SK-N-SH (cell line): ENCODE results near the gene MLEC. TPM values are rescaled to one million over a fixed set of nuclear protein-coding genes. Genes with fewer than 3 reads are reported as not detected.

Experiments
- CTCF ChIA-PET: fragments of 300-600, 350-600 bp; formaldehyde crosslinking; extraction: SDS; loops from one replicate; lab custom pipeline; 2021; lab: Yijun Ruan, JAX
- POLR2A ChIA-PET: fragments of 350-600 bp; sonication (Branson Sonifier 250); formaldehyde crosslinking; extraction: SDS; loops from one replicate; lab custom pipeline; 2020; ENCODE audit warnings: antibody characterized with exemption, inconsistent platforms; lab: Yijun Ruan, JAX
- DNase-seq: peaks from one replicate; pipeline ENCODE4 v3.0.0; 2012
- H2AFZ ChIP-seq: fragments of 200-600 bp; sonication (generic); 2 replicates; pipeline ENCODE4 v1.8.1; 2016; ENCODE audit warnings: antibody characterized with exemption, mild to moderate bottlenecking, low read depth
- H3F3A ChIP-seq: fragments of 200-600 bp; sonication (generic); replicated peaks from 2 replicates; pipeline ENCODE3; 2016; ENCODE audit warnings: antibody characterized with exemption, mild to moderate bottlenecking; ENCODE audit not compliant: insufficient read depth
- H3K27ac ChIP-seq, 2 experiments: fragments of 200-500 bp in 1 of 2; fragments of 200-600 bp in 1 of 2; sonication (Bioruptor generic) in 1 of 2; sonication (generic), shearing (Covaris generic) in 1 of 2; 2 replicates each; pipeline versions ENCODE4 v1.5.1 to v1.6.1; 2014 to 2016; ENCODE audit warnings: low read depth in 2 of 2, inconsistent platforms in 1 of 2, low read length in 1 of 2, mild to moderate bottlenecking in 1 of 2, mixed read lengths in 1 of 2
- H3K27me3 ChIP-seq: fragments of 200-600 bp; sonication (generic), shearing (Covaris generic); 2 replicates; pipeline ENCODE4 v1.6.1; 2016; ENCODE audit warnings: mixed run types; ENCODE audit not compliant: insufficient read depth
- H3K36me3 ChIP-seq, 2 experiments: fragments of 200-500 bp in 1 of 2; fragments of 200-600 bp in 1 of 2; sonication (Bioruptor generic) in 1 of 2; sonication (generic) in 1 of 2; replicated peaks in 1 of 2; 2 replicates each; pipeline versions ENCODE3 to v1.5.1; 2014 to 2016; ENCODE audit warnings: low read length in 1 of 2, mild to moderate bottlenecking in 1 of 2; ENCODE audit not compliant: insufficient read depth in 2 of 2, control insufficient read depth in 1 of 2
- H3K4me1 ChIP-seq, 2 experiments: fragments of 200-500 bp in 1 of 2; fragments of 200-600 bp in 1 of 2; sonication (Bioruptor generic) in 1 of 2; sonication (generic), shearing (Covaris generic) in 1 of 2; 2 replicates each; pipeline versions ENCODE4 v1.5.1 to v1.6.1; 2014 to 2016; ENCODE audit warnings: low read depth in 1 of 2, low read length in 1 of 2, mixed run types in 1 of 2; ENCODE audit not compliant: insufficient read depth in 2 of 2, control insufficient read depth in 1 of 2
- H3K4me2 ChIP-seq: fragments of 200-600 bp; sonication (generic), shearing (Covaris generic); 2 replicates; pipeline ENCODE4 v1.6.1; 2017; ENCODE audit warnings: mixed run types
- H3K4me3 ChIP-seq, 2 experiments: fragments of 200-500 bp in 1 of 2; fragments of 200-600 bp in 1 of 2; sonication (Bioruptor generic) in 1 of 2; sonication (generic), shearing (Covaris generic) in 1 of 2; 2 replicates each; pipeline versions ENCODE4 v1.5.1 to v1.8.1; 2014 to 2016; ENCODE audit warnings: low read depth in 2 of 2, inconsistent platforms in 1 of 2, low read length in 1 of 2, mild to moderate bottlenecking in 1 of 2, mixed read lengths in 1 of 2, moderate library complexity in 1 of 2
- H3K79me2 ChIP-seq: fragments of 200-600 bp; sonication (generic); 2 replicates; pipeline ENCODE4 v1.8.1; 2017; ENCODE audit warnings: mild to moderate bottlenecking; ENCODE audit not compliant: insufficient read depth
- H3K9ac ChIP-seq: fragments of 200-600 bp; sonication (generic); 2 replicates; pipeline ENCODE4 v1.6.1; 2017; ENCODE audit warnings: mixed run types
- H3K9me2 ChIP-seq: fragments of 200-600 bp; sonication (generic); 2 replicates; pipeline ENCODE4 v1.6.1; 2017; ENCODE audit warnings: mixed run types
- H3K9me3 ChIP-seq: fragments of 200-600 bp; sonication (generic); 2 replicates; pipeline ENCODE4 v1.6.1; 2017; ENCODE audit warnings: mixed run types, mild to moderate bottlenecking, moderate library complexity
- H4K20me1 ChIP-seq: fragments of 200-600 bp; sonication (generic); 2 replicates; pipeline ENCODE4 v1.6.1; 2017; ENCODE audit warnings: mild to moderate bottlenecking, mixed run types; ENCODE audit not compliant: insufficient read depth
- ELF1 ChIP-seq: IDR thresholded peaks from 2 replicates; pipeline ENCODE4 v1.4.0; 2012
- EZH2phosphoT487 ChIP-seq: fragments of 200-600 bp; sonication (generic); IDR thresholded peaks from 2 replicates; pipeline ENCODE4 v1.6.1; 2017; ENCODE audit warnings: low read depth, mixed run types, mild to moderate bottlenecking, antibody characterized with exemption, moderate library complexity, borderline replicate concordance
- MEF2A ChIP-seq: IDR thresholded peaks from 2 replicates; pipeline ENCODE4 v1.4.0; 2012; ENCODE audit warnings: low read depth, borderline replicate concordance
- MXI1 ChIP-seq: IDR thresholded peaks from 2 replicates; pipeline ENCODE4 v1.6.1; 2012; ENCODE audit warnings: mild to moderate bottlenecking, low read depth, low read length, improper control_type of control experiment
- RFX5 ChIP-seq: IDR thresholded peaks from 2 replicates; pipeline ENCODE4 v1.6.1; 2012; ENCODE audit warnings: mild to moderate bottlenecking, improper control_type of control experiment, low read length
- RXRA ChIP-seq: IDR thresholded peaks from 2 replicates; pipeline ENCODE4 v1.4.0; 2012; ENCODE audit warnings: low read depth, mild to moderate bottlenecking, borderline replicate concordance
- TCF12 ChIP-seq: IDR thresholded peaks from 2 replicates; pipeline ENCODE4 v1.4.0; 2012
- TEAD4 ChIP-seq: IDR thresholded peaks from 2 replicates; pipeline ENCODE4 v1.4.0; 2012; ENCODE audit warnings: mild to moderate bottlenecking, borderline replicate concordance; ENCODE audit not compliant: insufficient read depth
- USF2 ChIP-seq: fragments of 150-350 bp; IDR thresholded peaks from 2 replicates; pipeline ENCODE4 v1.6.1; 2017; ENCODE audit warnings: antibody characterized with exemption, low read length, low read depth, borderline replicate concordance
- YY1 ChIP-seq: IDR thresholded peaks from 2 replicates; pipeline ENCODE4 v1.4.0; 2012; ENCODE audit warnings: low read depth, mild to moderate bottlenecking
- WGBS: methylation state at CpG from one replicate; pipeline ENCODE4 v1.1.6; 2017; ENCODE audit warnings: low lambda C conversion rate; 5-methylcytosine and 5-hydroxymethylcytosine counted together
- polyA plus RNA-seq, 3 experiments: library from polyadenylated mRNA; depleted of rRNA; stranded (reverse); fragments of >200 nt; gene quantifications; 2 replicates each; pipeline ENCODE4 v1.2.3, GENCODE V29; 2012
- TF ChIP-seq, protein P1 (sequence below): fragments of 200-600 bp; sonication (generic); IDR thresholded peaks from 2 replicates; pipeline ENCODE4 v1.6.1; 2017; ENCODE audit warnings: antibody characterized with exemption, mild to moderate bottlenecking, moderate library complexity
- TF ChIP-seq, protein P2 (sequence below): IDR thresholded peaks from 2 replicates; pipeline ENCODE4 v1.4.0; 2012; ENCODE audit warnings: low read depth, borderline replicate concordance
- TF ChIP-seq, protein P3 (sequence below): IDR thresholded peaks from 2 replicates; pipeline ENCODE4 v1.4.0; 2012; ENCODE audit warnings: low read depth, borderline replicate concordance

Gene MLEC
- polyA plus RNA-seq, 1 of the 3 experiments (the other 2 are of a cell fraction) = 23.4 TPM

DNA sequence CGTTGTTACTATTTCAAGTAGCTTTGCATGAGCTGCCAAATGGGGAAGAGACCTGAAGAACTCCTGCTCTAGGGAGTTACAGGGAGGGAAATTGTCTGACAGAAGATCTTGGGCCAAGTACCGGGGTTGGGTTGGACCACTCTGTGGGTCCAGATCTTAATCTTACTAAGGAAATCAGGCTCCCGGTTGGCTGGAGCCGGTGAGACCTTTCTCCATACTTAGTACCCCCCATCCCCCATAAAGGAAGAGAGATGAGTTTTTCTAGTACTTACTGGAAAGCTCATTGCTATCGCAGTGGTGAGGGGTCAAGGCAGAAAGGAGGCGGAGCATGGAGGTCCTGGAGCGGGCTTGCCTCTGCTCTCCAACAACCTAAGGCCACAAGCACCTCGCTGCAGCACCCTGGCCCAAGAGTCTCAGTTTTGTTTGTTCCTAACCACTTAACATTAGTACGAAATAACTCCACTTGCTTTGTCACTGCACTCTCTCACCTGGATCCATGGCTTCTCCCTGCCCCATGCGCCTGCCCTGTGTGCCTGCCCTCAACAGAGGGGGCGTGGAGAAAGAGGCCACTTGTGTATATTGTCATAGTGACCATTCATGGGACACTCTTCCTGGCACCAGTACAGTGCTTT, 16.5 kb downstream of the MLEC start:
- H2AFZ ChIP-seq = no peak overlapping the region
- H3K4me3 ChIP-seq = no peak overlapping the region
- no peak overlapping the region; a peak in 1 of 4 replicates for H3K27ac ChIP-seq
- no peaks in the 10 kb centered on the region for H3K79me2 ChIP-seq
- H3K9me3 ChIP-seq = no peaks in the 10 kb centered on the region
- no peak overlapping the region for H3K4me2 ChIP-seq
- TF ChIP-seq RXRA (no peak), MXI1 (no peak), ELF1 (no peak), YY1 (no peak), RFX5 (no peak)
- TF ChIP-seq, protein P1, sequence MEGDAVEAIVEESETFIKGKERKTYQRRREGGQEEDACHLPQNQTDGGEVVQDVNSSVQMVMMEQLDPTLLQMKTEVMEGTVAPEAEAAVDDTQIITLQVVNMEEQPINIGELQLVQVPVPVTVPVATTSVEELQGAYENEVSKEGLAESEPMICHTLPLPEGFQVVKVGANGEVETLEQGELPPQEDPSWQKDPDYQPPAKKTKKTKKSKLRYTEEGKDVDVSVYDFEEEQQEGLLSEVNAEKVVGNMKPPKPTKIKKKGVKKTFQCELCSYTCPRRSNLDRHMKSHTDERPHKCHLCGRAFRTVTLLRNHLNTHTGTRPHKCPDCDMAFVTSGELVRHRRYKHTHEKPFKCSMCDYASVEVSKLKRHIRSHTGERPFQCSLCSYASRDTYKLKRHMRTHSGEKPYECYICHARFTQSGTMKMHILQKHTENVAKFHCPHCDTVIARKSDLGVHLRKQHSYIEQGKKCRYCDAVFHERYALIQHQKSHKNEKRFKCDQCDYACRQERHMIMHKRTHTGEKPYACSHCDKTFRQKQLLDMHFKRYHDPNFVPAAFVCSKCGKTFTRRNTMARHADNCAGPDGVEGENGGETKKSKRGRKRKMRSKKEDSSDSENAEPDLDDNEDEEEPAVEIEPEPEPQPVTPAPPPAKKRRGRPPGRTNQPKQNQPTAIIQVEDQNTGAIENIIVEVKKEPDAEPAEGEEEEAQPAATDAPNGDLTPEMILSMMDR = no peak
- TF ChIP-seq, protein P2, sequence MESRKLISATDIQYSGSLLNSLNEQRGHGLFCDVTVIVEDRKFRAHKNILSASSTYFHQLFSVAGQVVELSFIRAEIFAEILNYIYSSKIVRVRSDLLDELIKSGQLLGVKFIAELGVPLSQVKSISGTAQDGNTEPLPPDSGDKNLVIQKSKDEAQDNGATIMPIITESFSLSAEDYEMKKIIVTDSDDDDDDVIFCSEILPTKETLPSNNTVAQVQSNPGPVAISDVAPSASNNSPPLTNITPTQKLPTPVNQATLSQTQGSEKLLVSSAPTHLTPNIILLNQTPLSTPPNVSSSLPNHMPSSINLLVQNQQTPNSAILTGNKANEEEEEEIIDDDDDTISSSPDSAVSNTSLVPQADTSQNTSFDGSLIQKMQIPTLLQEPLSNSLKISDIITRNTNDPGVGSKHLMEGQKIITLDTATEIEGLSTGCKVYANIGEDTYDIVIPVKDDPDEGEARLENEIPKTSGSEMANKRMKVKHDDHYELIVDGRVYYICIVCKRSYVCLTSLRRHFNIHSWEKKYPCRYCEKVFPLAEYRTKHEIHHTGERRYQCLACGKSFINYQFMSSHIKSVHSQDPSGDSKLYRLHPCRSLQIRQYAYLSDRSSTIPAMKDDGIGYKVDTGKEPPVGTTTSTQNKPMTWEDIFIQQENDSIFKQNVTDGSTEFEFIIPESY = no peak
- TF ChIP-seq, protein P3, sequence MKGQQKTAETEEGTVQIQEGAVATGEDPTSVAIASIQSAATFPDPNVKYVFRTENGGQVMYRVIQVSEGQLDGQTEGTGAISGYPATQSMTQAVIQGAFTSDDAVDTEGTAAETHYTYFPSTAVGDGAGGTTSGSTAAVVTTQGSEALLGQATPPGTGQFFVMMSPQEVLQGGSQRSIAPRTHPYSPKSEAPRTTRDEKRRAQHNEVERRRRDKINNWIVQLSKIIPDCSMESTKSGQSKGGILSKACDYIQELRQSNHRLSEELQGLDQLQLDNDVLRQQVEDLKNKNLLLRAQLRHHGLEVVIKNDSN = no peak
- 95% methylated on average over 11 of the region's 11 CpGs for WGBS
- no peaks in the 10 kb centered on the region for H3F3A ChIP-seq
- H3K4me1 ChIP-seq = peaks cover 0 to under 1% of the 10 kb centered on the region in 2 experiments; a peak in 1 of 4 replicates
- H3K9ac ChIP-seq = no peak overlapping the region
- H3K27me3 ChIP-seq = no peaks in the 10 kb centered on the region
- no peak for DNase-seq
- peaks cover 11 to 32% of the 10 kb centered on the region in 2 experiments for H3K36me3 ChIP-seq
- ChIA-PET POLR2A (interaction anchor here (1.2 kb wide), 1 partner anchor 17 kb away, joined by 3 read pairs; the partner anchor contains the start of gene MLEC), CTCF (interaction anchor here (1.0 kb wide), 1 partner anchor 10 kb away, joined by 3 read pairs; no protein-coding TSS in a partner anchor)
- H3K9me2 ChIP-seq = no peaks in the 10 kb centered on the region
- H4K20me1 ChIP-seq = no peaks in the 10 kb centered on the region

- CTCF ChIA-PET = interaction anchor here (1.1 kb wide), 1 partner anchor 266 kb away, joined by 3 read pairs; no protein-coding TSS in a partner anchor
- H3K36me3 ChIP-seq = peaks cover 9 to 10% of the 10 kb centered on the region in 2 experiments
- 100% methylated on average over 1 of the region's 1 CpG for WGBS
- no peaks in the 10 kb centered on the region for H3K27me3 ChIP-seq
- H3K4me3 ChIP-seq = no peak overlapping the region
- H3K79me2 ChIP-seq = peaks cover 2% of the 10 kb centered on the region; the same call in 1 of the 2 replicates
- H2AFZ ChIP-seq = no peak overlapping the region
- no peaks in the 10 kb centered on the region for H4K20me1 ChIP-seq
- POLR2A ChIA-PET = interaction anchor here (0.6 kb wide), 1 partner anchor 20 kb away, joined by 3 read pairs; no protein-coding TSS in a partner anchor
- H3K4me1 ChIP-seq = peaks cover 0 to 15% of the 10 kb centered on the region in 2 experiments; a peak in 1 of 4 replicates
- H3K9ac ChIP-seq = no peak overlapping the region
- H3K4me2 ChIP-seq = no peak overlapping the region
- H3F3A ChIP-seq = no peaks in the 10 kb centered on the region
- H3K9me3 ChIP-seq = no peaks in the 10 kb centered on the region
- no peak for DNase-seq
- no peaks in the 10 kb centered on the region for H3K9me2 ChIP-seq
- TF ChIP-seq, protein P3 = no peak
- TF ChIP-seq, protein P1 = no peak
- TF ChIP-seq USF2 = no peak
- no peak for TF ChIP-seq EZH2phosphoT487
- no peak for TF ChIP-seq MEF2A
- TF ChIP-seq TEAD4 = no peak
- no peak for TF ChIP-seq TCF12
- H3K27ac ChIP-seq = no peak overlapping the region
Observed at GRCh38 chr12:120705618-120706017, 18.7 kb downstream of the MLEC start.
